ENCODE measurements around the gene GAB1. TPM values are rescaled to one million over a fixed set of nuclear protein-coding genes. Genes with fewer than 3 reads are reported as not detected.

Gene GAB1
- total RNA-seq, result 1 to 10 TPM; 2.0 to 2.2 TPM

GRCh38 chr4:143336781-143337599 is at the start of gene GAB1:
Gene GAB1, plus strand, starts transcription at chr4:143336876. Its CDS starts 313 bp downstream, at chr4:143337189.
- no peaks in the 10 kb centered on the region for H3K9me3 Mint-ChIP-seq
- H3K27me3 Mint-ChIP-seq, result peaks cover 7 to 24% of the 10 kb centered on the region in 2 donors
- H3K4me1 Mint-ChIP-seq (ENCODE audit: low read depth in 2 of 2), result peaks cover 4 to 5% of the 10 kb centered on the region in 2 donors
- no peaks in the 10 kb centered on the region for H3K36me3 Mint-ChIP-seq
- no peak within 1 kb of the TSS for H3K27ac Mint-ChIP-seq
- peak within 1 kb of the TSS; percentile 83 for H3K4me3 Mint-ChIP-seq
- ATAC-seq, result peak; percentile 81 to 87
- peak; percentile 77 for DNase-seq (ENCODE audit: low spot score)

- DNase-seq (ENCODE audit: low spot score) (no peak), ATAC-seq (no peak)
- Mint-ChIP-seq H3K4me3 (no peak overlapping the region), H3K9me3 (no peaks in the 10 kb centered on the region), H3K4me1 (ENCODE audit: low read depth in 2 of 2) (no peaks in the 10 kb centered on the region), H3K27ac (no peak overlapping the region), H3K36me3 (no peaks in the 10 kb centered on the region), H3K27me3 (peaks cover 5 to 7% of the 10 kb centered on the region in 2 donors)
These were observed 49.1 kb upstream of the GAB1 start for GRCh38 chr4:143287572-143287923.

- Mint-ChIP-seq H3K27me3 (peaks cover 5 to 7% of the 10 kb centered on the region in 2 donors), H3K27ac (no peak overlapping the region), H3K36me3 (no peaks in the 10 kb centered on the region), H3K9me3 (no peaks in the 10 kb centered on the region), H3K4me1 (ENCODE audit: low read depth in 2 of 2) (no peaks in the 10 kb centered on the region), H3K4me3 (no peak overlapping the region)
- no peak for ATAC-seq
- no peak for DNase-seq (ENCODE audit: low spot score)
These were observed 48.5 kb upstream of the GAB1 start for GRCh38 chr4:143288171-143288570.

- H3K27me3 Mint-ChIP-seq, result peaks cover 5 to 7% of the 10 kb centered on the region in 2 donors
- H3K4me1 Mint-ChIP-seq (ENCODE audit: low read depth in 2 of 2), result no peaks in the 10 kb centered on the region
- H3K4me3 Mint-ChIP-seq, result no peak overlapping the region
- H3K36me3 Mint-ChIP-seq, result no peaks in the 10 kb centered on the region
- no peak for DNase-seq (ENCODE audit: low spot score)
- H3K27ac Mint-ChIP-seq, result no peak overlapping the region
- H3K9me3 Mint-ChIP-seq, result no peaks in the 10 kb centered on the region
- no peak for ATAC-seq
These were observed 47.3 kb upstream of the GAB1 start for GRCh38 chr4:143289370-143289769.

GRCh38 chr4:143291314-143291713 is 45.4 kb upstream of the GAB1 start:
- Mint-ChIP-seq H3K27ac (no peak overlapping the region), H3K27me3 (peaks cover 4 to 6% of the 10 kb centered on the region in 2 donors), H3K4me1 (ENCODE audit: low read depth in 2 of 2) (no peaks in the 10 kb centered on the region), H3K9me3 (no peaks in the 10 kb centered on the region), H3K36me3 (no peaks in the 10 kb centered on the region), H3K4me3 (no peak overlapping the region)
- no peak for ATAC-seq
- DNase-seq (ENCODE audit: low spot score), result no peak

- Mint-ChIP-seq H3K36me3 (no peaks in the 10 kb centered on the region), H3K4me1 (ENCODE audit: low read depth in 2 of 2) (no peaks in the 10 kb centered on the region), H3K27ac (no peak overlapping the region), H3K27me3 (peaks cover 0 to 6% of the 10 kb centered on the region in 2 donors), H3K9me3 (no peaks in the 10 kb centered on the region), H3K4me3 (no peak overlapping the region)
- DNase-seq (ENCODE audit: low spot score) (no peak), ATAC-seq (no peak)
These were observed 43.8 kb upstream of the GAB1 start for GRCh38 chr4:143292858-143293257.

GRCh38 chr4:143294310-143294709 is 42.4 kb upstream of the GAB1 start:
- H3K36me3 Mint-ChIP-seq, result no peaks in the 10 kb centered on the region
- H3K4me1 Mint-ChIP-seq (ENCODE audit: low read depth in 2 of 2), result no peaks in the 10 kb centered on the region
- no peak for DNase-seq (ENCODE audit: low spot score)
- peaks cover 2 to 6% of the 10 kb centered on the region in 2 donors for H3K27me3 Mint-ChIP-seq
- H3K4me3 Mint-ChIP-seq, result no peak overlapping the region
- H3K9me3 Mint-ChIP-seq, result no peaks in the 10 kb centered on the region
- H3K27ac Mint-ChIP-seq, result no peak overlapping the region
- ATAC-seq, result no peak

GRCh38 chr4:143294710-143295275 is 41.9 kb upstream of the GAB1 start:
- no peaks in the 10 kb centered on the region for H3K9me3 Mint-ChIP-seq
- no peak for DNase-seq (ENCODE audit: low spot score)
- no peak overlapping the region for H3K4me3 Mint-ChIP-seq
- H3K27me3 Mint-ChIP-seq, result peaks cover 3 to 6% of the 10 kb centered on the region in 2 donors
- H3K36me3 Mint-ChIP-seq, result no peaks in the 10 kb centered on the region
- no peaks in the 10 kb centered on the region for H3K4me1 Mint-ChIP-seq (ENCODE audit: low read depth in 2 of 2)
- H3K27ac Mint-ChIP-seq, result no peak overlapping the region
- no peak for ATAC-seq

GRCh38 chr4:143296397-143297067 is 40.1 kb upstream of the GAB1 start:
- peaks cover 6 to 12% of the 10 kb centered on the region in 2 donors for H3K27me3 Mint-ChIP-seq
- H3K4me1 Mint-ChIP-seq (ENCODE audit: low read depth in 2 of 2), result no peaks in the 10 kb centered on the region
- no peak overlapping the region for H3K4me3 Mint-ChIP-seq
- no peak for DNase-seq (ENCODE audit: low spot score)
- no peaks in the 10 kb centered on the region for H3K36me3 Mint-ChIP-seq
- no peak overlapping the region for H3K27ac Mint-ChIP-seq
- ATAC-seq, result no peak
- H3K9me3 Mint-ChIP-seq, result no peaks in the 10 kb centered on the region

- ATAC-seq (no peak), DNase-seq (ENCODE audit: low spot score) (no peak)
- H3K4me1 Mint-ChIP-seq (ENCODE audit: low read depth in 2 of 2), result no peaks in the 10 kb centered on the region
- no peaks in the 10 kb centered on the region for H3K36me3 Mint-ChIP-seq
- no peaks in the 10 kb centered on the region for H3K9me3 Mint-ChIP-seq
- H3K27ac Mint-ChIP-seq, result no peak overlapping the region
- no peak overlapping the region for H3K4me3 Mint-ChIP-seq
- peaks cover 6% of the 10 kb centered on the region in 2 donors for H3K27me3 Mint-ChIP-seq
These were observed 35.8 kb upstream of the GAB1 start for GRCh38 chr4:143300860-143301259.

- Mint-ChIP-seq H3K36me3 (no peaks in the 10 kb centered on the region), H3K27me3 (peaks cover 6% of the 10 kb centered on the region in 2 donors), H3K4me3 (no peak overlapping the region), H3K9me3 (no peaks in the 10 kb centered on the region), H3K27ac (no peak overlapping the region), H3K4me1 (ENCODE audit: low read depth in 2 of 2) (no peaks in the 10 kb centered on the region)
- ATAC-seq (no peak), DNase-seq (ENCODE audit: low spot score) (no peak)
These were observed 34.1 kb upstream of the GAB1 start for GRCh38 chr4:143302536-143302935.

- ATAC-seq, result no peak
- no peak overlapping the region for H3K4me3 Mint-ChIP-seq
- no peaks in the 10 kb centered on the region for H3K4me1 Mint-ChIP-seq (ENCODE audit: low read depth in 2 of 2)
- DNase-seq (ENCODE audit: low spot score), result no peak
- H3K36me3 Mint-ChIP-seq, result no peaks in the 10 kb centered on the region
- H3K27ac Mint-ChIP-seq, result no peak overlapping the region
- no peaks in the 10 kb centered on the region for H3K27me3 Mint-ChIP-seq
- no peaks in the 10 kb centered on the region for H3K9me3 Mint-ChIP-seq
These were observed 29.9 kb upstream of the GAB1 start for GRCh38 chr4:143306788-143307187.

GRCh38 chr4:143307531-143307930 is 29.1 kb upstream of the GAB1 start:
- ATAC-seq, result peak in 1 of 2 donors; percentile 40

GRCh38 chr4:143308377-143308776 is 28.3 kb upstream of the GAB1 start:
- Mint-ChIP-seq H3K4me3 (no peak overlapping the region), H3K36me3 (no peaks in the 10 kb centered on the region), H3K9me3 (no peaks in the 10 kb centered on the region), H3K27me3 (peaks cover 0 to 9% of the 10 kb centered on the region in 2 donors), H3K27ac (no peak overlapping the region), H3K4me1 (ENCODE audit: low read depth in 2 of 2) (no peaks in the 10 kb centered on the region)
- no peak for DNase-seq (ENCODE audit: low spot score)
- ATAC-seq, result no peak

More at GRCh38 chr4:143307531-143307930, 29.1 kb upstream of the GAB1 start:
- no peak for DNase-seq (ENCODE audit: low spot score)
- Mint-ChIP-seq H3K27ac (no peak overlapping the region), H3K4me3 (no peak overlapping the region), H3K4me1 (ENCODE audit: low read depth in 2 of 2) (no peaks in the 10 kb centered on the region), H3K27me3 (peaks cover 0 to 7% of the 10 kb centered on the region in 2 donors), H3K9me3 (no peaks in the 10 kb centered on the region), H3K36me3 (no peaks in the 10 kb centered on the region)

Data from natural killer cell treated with Interleukin-12 subunit alpha and Interleukin-12 subunit beta and Interleukin-15 and Interleukin-18, amount 100 ng/mL, for 72 hours (primary cell).